ENCODE data around the gene DTNB. TPM values are rescaled to one million over a fixed set of nuclear protein-coding genes. Genes with fewer than 3 reads are reported as not detected.
"Not testable (repeated sequence)": the region's sequence is repeated elsewhere in the genome, so short reads cannot be mapped to it uniquely, and the experiment has no call there.

DTNB gene
- total and polyA plus RNA-seq, 9 donors: 8.0 to 24.9 (median 17.5) TPM

GRCh38 chr2:25614711-25615110 is 58.7 kb downstream of the DTNB start:
- TF ChIP-seq EP300 (IDR thresholded peaks at IDR 0.05) (no peak), CTCF (IDR thresholded peaks at IDR 0.05) (no peak), POLR2A (IDR thresholded peaks at IDR 0.05) (no peak)
- Histone ChIP-seq H3K27ac (no peak overlapping the region), H3K27me3 (no peaks in the 10 kb centered on the region), H3K4me3 (no peak overlapping the region), H3K36me3 (no peaks in the 10 kb centered on the region), H3K9me3 (no peaks in the 10 kb centered on the region), H3K4me1 (ENCODE audit: insufficient read depth) (peaks cover 3% of the 10 kb centered on the region)
- WGBS, 3 donors: 75 to 88% (median 79%) methylated on average over 8 of the region's 8 CpGs
- DNase-seq: no peak
- intact Hi-C loops (cut with DNase I): loop anchor here in 1 of 4 donors (10.0 kb wide), 1 partner anchor 50 kb away; no protein-coding TSS in a partner anchor

GRCh38 chr2:25608718-25609117 is 64.7 kb downstream of the DTNB start:
- H3K4me1 ChIP-seq (ENCODE audit: insufficient read depth): no peaks in the 10 kb centered on the region
- H3K4me3 ChIP-seq: no peak overlapping the region
- no peaks in the 10 kb centered on the region for H3K9me3 ChIP-seq
- TF ChIP-seq POLR2A (IDR thresholded peaks at IDR 0.05) (no peak), CTCF (IDR thresholded peaks at IDR 0.05) (no peak), EP300 (IDR thresholded peaks at IDR 0.05) (no peak)
- no peaks in the 10 kb centered on the region for H3K36me3 ChIP-seq
- intact Hi-C loops (cut with DNase I): loop anchor here in 1 of 4 donors (10.0 kb wide), 1 partner anchor 56 kb away; no protein-coding TSS in a partner anchor
- no peak overlapping the region for H3K27ac ChIP-seq
- no peaks in the 10 kb centered on the region for H3K27me3 ChIP-seq
- no peak for DNase-seq

- Histone ChIP-seq H3K27me3 (no peaks in the 10 kb centered on the region), H3K4me1 (ENCODE audit: insufficient read depth) (no peaks in the 10 kb centered on the region), H3K4me3 (no peak overlapping the region), H3K9me3 (no peaks in the 10 kb centered on the region), H3K36me3 (no peaks in the 10 kb centered on the region), H3K27ac (no peak overlapping the region)
- 6 to 7% (median 6%) methylated on average over 1 of the region's 1 CpG for WGBS, 3 donors
- intact Hi-C loops (cut with DNase I): loop anchor here in 1 of 4 donors (10.0 kb wide), 1 partner anchor 58 kb away; no protein-coding TSS in a partner anchor
- TF ChIP-seq POLR2A (IDR thresholded peaks at IDR 0.05) (no peak), EP300 (IDR thresholded peaks at IDR 0.05) (no peak), CTCF (IDR thresholded peaks at IDR 0.05) (peak; percentile 29 to 72 (median 50))
- DNase-seq: no peak
Measured at GRCh38 chr2:25606892-25607291, 66.5 kb downstream of the DTNB start.

GRCh38 chr2:25602333-25602723 is 71.0 kb downstream of the DTNB start:
- Histone ChIP-seq H3K4me3 (no peak overlapping the region), H3K36me3 (no peaks in the 10 kb centered on the region), H3K27ac (no peak overlapping the region), H3K9me3 (no peaks in the 10 kb centered on the region), H3K27me3 (no peaks in the 10 kb centered on the region), H3K4me1 (ENCODE audit: insufficient read depth) (no peaks in the 10 kb centered on the region)
- intact Hi-C loops (cut with DNase I): loop anchor here in 1 of 4 donors (10.0 kb wide), 1 partner anchor 62 kb away; no protein-coding TSS in a partner anchor
- no peak for DNase-seq
- TF ChIP-seq EP300 (IDR thresholded peaks at IDR 0.05) (no peak), POLR2A (IDR thresholded peaks at IDR 0.05) (no peak), CTCF (IDR thresholded peaks at IDR 0.05) (no peak)

- H3K9me3 ChIP-seq; H3K27me3 ChIP-seq; H3K4me3 ChIP-seq; DNase-seq; H3K4me1 ChIP-seq (ENCODE audit: insufficient read depth); H3K36me3 ChIP-seq; H3K27ac ChIP-seq: not testable (repeated sequence)
- intact Hi-C loops (cut with DNase I): loop anchor here in 1 of 4 donors (10.0 kb wide), 1 partner anchor 63 kb away; no protein-coding TSS in a partner anchor
- WGBS, 3 donors: 94 to 97% (median 95%) methylated on average over 9 of the region's 9 CpGs
Measured at GRCh38 chr2:25601711-25602332, 71.6 kb downstream of the DTNB start.

All from ovary (tissue), 9 donors.